SIG-M5 treated with dmso at 0.1 percent for 504 hours (cell line): ENCODE results near the gene IPO11.
A peak's percentile ranks its signal among the peaks of the same experiment; 100 is the strongest.
"Not testable (repeated sequence)": the region's sequence is repeated elsewhere in the genome, so short reads cannot be mapped to it uniquely, and the experiment has no call there.

Source experiments
- DNase-seq: peaks from one replicate; lab custom pipeline; 2025; ENCODE audit not compliant: unreplicated experiment; lab: John Stamatoyannopoulos, UW

The IPO11 gene

GRCh38 chr5:62513085-62513484 is 100.5 kb downstream of the IPO11 start:
- not testable (repeated sequence) for DNase-seq

- DNase-seq, result no peak
These were observed 102.1 kb downstream of the IPO11 start for GRCh38 chr5:62514510-62515119.

GRCh38 chr5:62520812-62521211 is 108.2 kb downstream of the IPO11 start:
- DNase-seq, result not testable (repeated sequence)

- DNase-seq, result peak; percentile 62
These were observed 108.8 kb downstream of the IPO11 start for GRCh38 chr5:62521319-62521718.

GRCh38 chr5:62522811-62523210 is 110.2 kb downstream of the IPO11 start:
- DNase-seq, result no peak

- no peak for DNase-seq
These were observed 121.0 kb downstream of the IPO11 start for GRCh38 chr5:62533597-62533996.

GRCh38 chr5:62534461-62535236 is 122.1 kb downstream of the IPO11 start:
- no peak for DNase-seq

GRCh38 chr5:62536232-62536631 is 123.7 kb downstream of the IPO11 start:
- DNase-seq, result no peak

GRCh38 chr5:62536783-62537182 is 124.2 kb downstream of the IPO11 start:
- DNase-seq, result no peak

- peak; percentile 59 for DNase-seq
These were observed 125.7 kb downstream of the IPO11 start for GRCh38 chr5:62538017-62538942.

- no peak for DNase-seq
These were observed 130.2 kb downstream of the IPO11 start for GRCh38 chr5:62542720-62543119.

GRCh38 chr5:62547945-62548630 is 135.5 kb downstream of the IPO11 start:
- DNase-seq, result peak; percentile 18

GRCh38 chr5:62550103-62550502 is 137.5 kb downstream of the IPO11 start:
- DNase-seq, result no peak

GRCh38 chr5:62555930-62556329 is 143.4 kb downstream of the IPO11 start:
- DNase-seq, result no peak

GRCh38 chr5:62558941-62559340 is 146.4 kb downstream of the IPO11 start:
- no peak for DNase-seq

GRCh38 chr5:62560786-62561185 is 148.2 kb downstream of the IPO11 start:
- no peak for DNase-seq

GRCh38 chr5:62561896-62562295 is 149.3 kb downstream of the IPO11 start:
- no peak for DNase-seq

- DNase-seq, result no peak
These were observed 150.3 kb downstream of the IPO11 start for GRCh38 chr5:62562867-62563266.

GRCh38 chr5:62564101-62564500 is 151.5 kb downstream of the IPO11 start:
- no peak for DNase-seq

- not testable (repeated sequence) for DNase-seq
These were observed 153.2 kb downstream of the IPO11 start for GRCh38 chr5:62565740-62566139.

GRCh38 chr5:62568143-62568542 is 155.6 kb downstream of the IPO11 start:
- DNase-seq, result no peak
